K562 (cell line): ENCODE data around the gene C19orf47. TPM values are rescaled to one million over a fixed set of nuclear protein-coding genes. Genes with fewer than 3 reads are reported as not detected.

ENCODE experiments used
- BHLHE40 ChIP-seq: IDR thresholded peaks from 2 replicates; pipeline ENCODE4 v1.6.1; 2011; ENCODE audit warnings: low read length, improper control_type of control experiment
- CBX2 ChIP-seq: fragments of 200-600 bp; sonication (generic); IDR thresholded peaks from one replicate; pipeline ENCODE4 v1.6.1; 2012; ENCODE audit warnings: mild to moderate bottlenecking, low read length, inconsistent platforms; ENCODE audit not compliant: insufficient read depth, poor library complexity, severe bottlenecking
- CREB3L1 ChIP-seq: fragments of 450-650 bp; IDR thresholded peaks from 2 replicates; pipeline ENCODE4 v1.6.1; 2014; ENCODE audit warnings: low read depth, mild to moderate bottlenecking, moderate library complexity, borderline replicate concordance
- E2F6 ChIP-seq, 2 experiments: IDR thresholded peaks; 2 replicates each; pipeline ENCODE4 v1.6.1; 2011; ENCODE audit warnings: borderline replicate concordance in 1 of 2, control low read depth in 1 of 2, low read depth in 1 of 2, low read length in 1 of 2, mild to moderate bottlenecking in 1 of 2, mixed read lengths in 1 of 2, moderate library complexity in 1 of 2; ENCODE audit not compliant: insufficient read depth in 1 of 2, insufficient read length in 1 of 2, poor library complexity in 1 of 2, severe bottlenecking in 1 of 2; ENCODE audit errors: extremely low read depth in 1 of 2
- FOXA3 ChIP-seq, 2 experiments: fragments of 450-650 bp in 1 of 2; sonication (generic) in 1 of 2; formaldehyde crosslinking; IDR thresholded peaks in 1 of 2; conservative IDR thresholded peaks in 1 of 2; 2 replicates each; pipeline versions ENCODE4 v1.4.0 to v1.8.0; 2020 to 2022; ENCODE audit warnings: mild to moderate bottlenecking in 2 of 2, missing genetic modification reagents in 1 of 2
- HDAC2 ChIP-seq: fragments of 450-650 bp; IDR thresholded peaks from 2 replicates; pipeline ENCODE4 v1.6.1; 2016; ENCODE audit warnings: mild to moderate bottlenecking
- HLTF ChIP-seq: fragments of 450-650 bp; IDR thresholded peaks from 2 replicates; pipeline ENCODE4 v1.6.1; 2016
- POLR2B ChIP-seq: fragments of 450-650 bp; IDR thresholded peaks from 2 replicates; pipeline ENCODE4 v1.6.1; 2018; ENCODE audit warnings: low read depth; ENCODE audit not compliant: partially characterized antibody
- RBM39 ChIP-seq: fragments of 200-400 bp; formaldehyde crosslinking; optimal IDR thresholded peaks from 2 replicates; pipeline ENCODE3; 2018; ENCODE audit warnings: low read depth, low read length
- SMARCA5 ChIP-seq: fragments of 450-650 bp; IDR thresholded peaks from 2 replicates; pipeline ENCODE4 v1.6.1; 2016
- SP2 ChIP-seq: IDR thresholded peaks from 2 replicates; pipeline ENCODE4 v1.6.1; 2011; ENCODE audit warnings: mild to moderate bottlenecking, low read depth, low read length, moderate library complexity; ENCODE audit not compliant: poor library complexity, severe bottlenecking; ENCODE audit errors: extremely low read depth
- TFAP4 ChIP-seq: sonication (generic); formaldehyde crosslinking; IDR thresholded peaks from 2 replicates; pipeline ENCODE4 v1.8.0; 2022; ENCODE audit warnings: missing genetic modification reagents, mild to moderate bottlenecking, moderate library complexity, borderline replicate concordance
- TSC22D4 ChIP-seq: fragments of 450-650 bp; IDR thresholded peaks from 2 replicates; pipeline ENCODE4 v1.6.1; 2016; ENCODE audit warnings: missing genetic modification characterization, missing biosample characterization, control low read depth
- ZFP91 ChIP-seq: sonication (generic); formaldehyde crosslinking; IDR thresholded peaks from 2 replicates; pipeline ENCODE4 v1.8.0; 2022; ENCODE audit warnings: mild to moderate bottlenecking, missing genetic modification reagents
- ZFX ChIP-seq: sonication (generic); formaldehyde crosslinking; IDR thresholded peaks from 2 replicates; pipeline ENCODE4 v1.8.0; 2022; ENCODE audit warnings: mild to moderate bottlenecking, missing genetic modification reagents, moderate library complexity
- ZNF239 ChIP-seq: fragments of 250-450 bp; sonication (Bioruptor Pico); IDR thresholded peaks from 2 replicates; pipeline ENCODE4 v1.4.0; 2020; ENCODE audit warnings: mild to moderate bottlenecking
- ZNF3 ChIP-seq: fragments of 250-450 bp; sonication (Bioruptor Pico); IDR thresholded peaks from 2 replicates; pipeline ENCODE4 v1.5.0; 2021; ENCODE audit warnings: mild to moderate bottlenecking, moderate library complexity
- ZNF583 ChIP-seq: fragments of 250-450 bp; sonication (Bioruptor Pico); IDR thresholded peaks from 2 replicates; pipeline ENCODE4 v1.4.0; 2020
- ZNF764 ChIP-seq: fragments of 250-450 bp; sonication (Bioruptor Pico); IDR thresholded peaks from 2 replicates; pipeline ENCODE4 v1.4.0; 2020; ENCODE audit warnings: low read depth, mild to moderate bottlenecking, moderate library complexity
- polyA plus RNA-seq, 8 experiments: library from polyadenylated mRNA; depleted of rRNA in 4 of 8; stranded (reverse) in 5 of 8; unstranded in 3 of 8; fragments of >200 nt; fragmentation: Nextera tagmentation in 2 of 8; fragmentation: Illumina TruSeq in 1 of 8; extraction: Ambion mirVana in 2 of 8; extraction: Trizol in 1 of 8; gene quantifications; 2 replicates each; pipeline versions ENCODE4 v1.2.1 to v1.2.3, GENCODE V29; 2011 to 2014; ENCODE audit warnings: inconsistent platforms in 1 of 8, missing spikeins in 1 of 8
- total RNA-seq, 7 experiments: library from RNA; depleted of rRNA in 6 of 7; stranded (reverse); fragments of >200 nt in 6 of 7; fragmentation: Illumina TruSeq in 2 of 7; extraction: Trizol in 2 of 7; gene quantifications; 2 replicates each; pipeline versions ENCODE4 v1.2.1 to v1.2.3, GENCODE V29; 2011 to 2021; ENCODE audit warnings: low replicate concordance in 1 of 7
- TF ChIP-seq, protein P1 (sequence below): sonication (generic); formaldehyde crosslinking; IDR thresholded peaks from 2 replicates; pipeline ENCODE4 v1.8.1; 2023; ENCODE audit warnings: mild to moderate bottlenecking, missing genetic modification reagents
- TF ChIP-seq, protein P2 (sequence below), 3 experiments: IDR thresholded peaks in 2 of 3; conservative IDR thresholded peaks in 1 of 3; 2 replicates each; pipeline ENCODE4 v1.5.1; 2011 to 2012; ENCODE audit warnings: low read length in 3 of 3, mild to moderate bottlenecking in 3 of 3, control low read depth in 2 of 3, improper control_type of control experiment in 1 of 3, inconsistent platforms in 1 of 3, low read depth in 1 of 3, mixed read lengths in 1 of 3, moderate library complexity in 1 of 3; ENCODE audit not compliant: insufficient read depth in 2 of 3

C19orf47 gene
- total and polyA plus RNA-seq, 9 of the 15 experiments (the other 6 are each of a cell fraction or from before 2014, with no cell fraction given) = 0.08 to 26.1 (median 14.7) TPM

- TF ChIP-seq, protein P1, sequence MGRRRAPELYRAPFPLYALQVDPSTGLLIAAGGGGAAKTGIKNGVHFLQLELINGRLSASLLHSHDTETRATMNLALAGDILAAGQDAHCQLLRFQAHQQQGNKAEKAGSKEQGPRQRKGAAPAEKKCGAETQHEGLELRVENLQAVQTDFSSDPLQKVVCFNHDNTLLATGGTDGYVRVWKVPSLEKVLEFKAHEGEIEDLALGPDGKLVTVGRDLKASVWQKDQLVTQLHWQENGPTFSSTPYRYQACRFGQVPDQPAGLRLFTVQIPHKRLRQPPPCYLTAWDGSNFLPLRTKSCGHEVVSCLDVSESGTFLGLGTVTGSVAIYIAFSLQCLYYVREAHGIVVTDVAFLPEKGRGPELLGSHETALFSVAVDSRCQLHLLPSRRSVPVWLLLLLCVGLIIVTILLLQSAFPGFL = no peak
- TF ChIP-seq ZNF583 (CRISPR knock-in tag) (no peak), TSC22D4 (tag) (no peak), CBX2 (no peak), ZNF3 (CRISPR knock-in tag) (no peak), ZFP91 (CRISPR knock-in tag) (no peak), ZFX (CRISPR knock-in tag) (no peak), E2F6 (IDR thresholded peaks at IDR 0.05; ENCODE audit: borderline replicate concordance in 1 of 2, extremely low read depth in 1 of 2, insufficient read depth in 1 of 2, insufficient read length in 1 of 2, low read depth in 1 of 2, low read length in 1 of 2, poor library complexity in 1 of 2, severe bottlenecking in 1 of 2) (no peak), POLR2B (no peak), RBM39 (no peak), BHLHE40 (no peak), SMARCA5 (peak; percentile 79; the same call in 1 of the 2 replicates), HDAC2 (no peak), TFAP4 (peak; percentile 29; the same call in 1 of the 2 replicates), FOXA3 (CRISPR knock-in tag; conservative IDR thresholded peaks at IDR 0.05 in 1 of 2, IDR thresholded peaks at IDR 0.05 in 1 of 2) (no peak), ZNF764 (CRISPR knock-in tag) (no peak), ZNF239 (no peak), HLTF (no peak), SP2 (no peak), CREB3L1 (no peak)
- TF ChIP-seq, protein P2, sequence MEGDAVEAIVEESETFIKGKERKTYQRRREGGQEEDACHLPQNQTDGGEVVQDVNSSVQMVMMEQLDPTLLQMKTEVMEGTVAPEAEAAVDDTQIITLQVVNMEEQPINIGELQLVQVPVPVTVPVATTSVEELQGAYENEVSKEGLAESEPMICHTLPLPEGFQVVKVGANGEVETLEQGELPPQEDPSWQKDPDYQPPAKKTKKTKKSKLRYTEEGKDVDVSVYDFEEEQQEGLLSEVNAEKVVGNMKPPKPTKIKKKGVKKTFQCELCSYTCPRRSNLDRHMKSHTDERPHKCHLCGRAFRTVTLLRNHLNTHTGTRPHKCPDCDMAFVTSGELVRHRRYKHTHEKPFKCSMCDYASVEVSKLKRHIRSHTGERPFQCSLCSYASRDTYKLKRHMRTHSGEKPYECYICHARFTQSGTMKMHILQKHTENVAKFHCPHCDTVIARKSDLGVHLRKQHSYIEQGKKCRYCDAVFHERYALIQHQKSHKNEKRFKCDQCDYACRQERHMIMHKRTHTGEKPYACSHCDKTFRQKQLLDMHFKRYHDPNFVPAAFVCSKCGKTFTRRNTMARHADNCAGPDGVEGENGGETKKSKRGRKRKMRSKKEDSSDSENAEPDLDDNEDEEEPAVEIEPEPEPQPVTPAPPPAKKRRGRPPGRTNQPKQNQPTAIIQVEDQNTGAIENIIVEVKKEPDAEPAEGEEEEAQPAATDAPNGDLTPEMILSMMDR (IDR thresholded peaks at IDR 0.05 in 2 of 3, conservative IDR thresholded peaks at IDR 0.05 in 1 of 3; ENCODE audit: insufficient read depth in 2 of 3, low read depth in 1 of 3, low read length in 3 of 3) = no peak
Observed at GRCh38 chr19:40374084-40374483, 25.9 kb upstream of the C19orf47 start (continued).
